ENCODE results near the gene SPINDOC.
A peak's percentile ranks its signal among the peaks of the same experiment; 100 is the strongest.

SPINDOC gene

DNA sequence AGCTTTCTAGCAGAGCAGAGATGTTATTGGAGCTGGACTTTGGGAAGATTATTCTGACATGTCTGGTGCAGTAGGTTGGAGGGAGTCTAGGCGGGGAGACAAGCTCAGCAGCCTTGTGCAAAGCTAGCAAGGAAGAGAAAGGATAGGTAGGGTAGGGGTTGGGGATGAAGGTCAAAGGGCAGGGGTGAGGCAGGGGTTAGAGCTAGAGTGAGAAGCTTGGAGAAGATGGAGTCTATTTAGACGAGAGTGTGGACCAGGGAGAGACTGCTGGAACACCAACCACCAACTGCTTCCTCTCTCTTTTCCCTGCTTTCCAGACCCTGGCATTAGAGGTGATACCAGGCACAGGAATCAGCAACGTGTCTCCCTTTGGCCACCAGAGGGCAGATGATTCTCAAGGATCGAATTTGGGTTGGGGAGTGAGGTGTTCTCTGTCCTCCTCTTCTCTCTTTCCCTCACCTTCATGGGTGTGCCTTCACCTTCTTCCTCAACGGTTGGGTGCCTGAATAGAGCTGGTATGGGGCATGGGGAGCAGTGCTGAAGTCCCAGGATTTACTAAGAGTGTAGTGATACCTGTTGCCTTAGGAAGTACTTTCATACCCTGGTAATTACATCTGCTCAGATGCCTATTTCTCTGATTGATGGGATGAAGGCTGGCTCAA is 23.9 kb downstream of the SPINDOC start:
- DNase-seq (ENCODE audit: insufficient read length, low spot score) (peak; percentile 68), FAIRE-seq (no peak)
- TF ChIP-seq, protein P1, sequence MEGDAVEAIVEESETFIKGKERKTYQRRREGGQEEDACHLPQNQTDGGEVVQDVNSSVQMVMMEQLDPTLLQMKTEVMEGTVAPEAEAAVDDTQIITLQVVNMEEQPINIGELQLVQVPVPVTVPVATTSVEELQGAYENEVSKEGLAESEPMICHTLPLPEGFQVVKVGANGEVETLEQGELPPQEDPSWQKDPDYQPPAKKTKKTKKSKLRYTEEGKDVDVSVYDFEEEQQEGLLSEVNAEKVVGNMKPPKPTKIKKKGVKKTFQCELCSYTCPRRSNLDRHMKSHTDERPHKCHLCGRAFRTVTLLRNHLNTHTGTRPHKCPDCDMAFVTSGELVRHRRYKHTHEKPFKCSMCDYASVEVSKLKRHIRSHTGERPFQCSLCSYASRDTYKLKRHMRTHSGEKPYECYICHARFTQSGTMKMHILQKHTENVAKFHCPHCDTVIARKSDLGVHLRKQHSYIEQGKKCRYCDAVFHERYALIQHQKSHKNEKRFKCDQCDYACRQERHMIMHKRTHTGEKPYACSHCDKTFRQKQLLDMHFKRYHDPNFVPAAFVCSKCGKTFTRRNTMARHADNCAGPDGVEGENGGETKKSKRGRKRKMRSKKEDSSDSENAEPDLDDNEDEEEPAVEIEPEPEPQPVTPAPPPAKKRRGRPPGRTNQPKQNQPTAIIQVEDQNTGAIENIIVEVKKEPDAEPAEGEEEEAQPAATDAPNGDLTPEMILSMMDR (IDR thresholded peaks at IDR 0.05; ENCODE audit: insufficient read depth, missing control alignments), result peak; percentile 93

DNA sequence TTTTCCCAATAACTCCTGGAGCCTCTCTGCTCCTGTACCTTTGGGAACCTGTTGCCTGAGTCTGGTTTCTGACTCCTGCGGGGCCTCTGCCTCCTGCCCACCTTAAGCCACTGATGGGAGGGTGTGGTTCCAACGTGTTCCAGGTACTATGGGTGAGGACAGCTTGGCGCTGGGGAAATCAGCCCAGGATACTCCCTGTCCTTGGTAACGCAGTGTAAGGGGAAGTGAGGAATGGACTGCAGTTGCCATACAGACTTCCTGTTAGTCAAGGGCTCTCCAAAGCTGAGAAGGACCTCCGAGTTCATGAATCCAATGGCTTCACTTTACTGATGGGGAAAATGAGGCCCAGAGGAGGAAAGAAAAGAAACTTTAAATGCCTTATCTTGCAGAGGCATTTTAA is 24.5 kb downstream of the SPINDOC start:
- FAIRE-seq, result no peak
- DNase-seq (ENCODE audit: insufficient read length, low spot score), result no peak
- TF ChIP-seq, protein P1 (IDR thresholded peaks at IDR 0.05; ENCODE audit: insufficient read depth, missing control alignments), result no peak

DNA sequence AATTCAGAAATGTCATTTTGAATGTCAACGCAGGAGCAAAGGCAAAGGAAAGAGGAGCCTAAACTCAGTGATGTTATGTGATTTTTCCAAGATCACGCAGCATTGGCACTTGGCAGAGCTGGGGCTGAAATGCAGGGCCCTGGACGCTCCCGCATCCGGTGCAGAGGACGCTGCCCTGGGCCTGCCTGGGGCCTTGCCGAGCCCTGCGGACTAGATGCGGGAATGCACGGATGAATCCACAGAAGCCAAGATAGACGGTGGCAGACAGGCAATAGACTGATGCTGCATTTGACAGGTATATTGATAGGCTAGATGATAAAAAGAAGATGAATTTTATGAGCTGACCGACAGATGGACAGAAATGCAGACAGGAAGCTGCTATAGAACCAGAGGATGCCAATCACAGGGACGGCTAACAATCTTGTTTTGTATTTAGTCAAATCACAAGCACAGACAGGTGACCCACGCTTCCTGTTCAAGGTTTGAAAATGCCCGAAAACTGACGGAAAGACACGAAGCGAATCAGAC is 25.0 kb downstream of the SPINDOC start:
- FAIRE-seq, result no peak
- DNase-seq (ENCODE audit: insufficient read length, low spot score), result no peak
- TF ChIP-seq, protein P1 (IDR thresholded peaks at IDR 0.05; ENCODE audit: insufficient read depth, missing control alignments), result no peak

DNA sequence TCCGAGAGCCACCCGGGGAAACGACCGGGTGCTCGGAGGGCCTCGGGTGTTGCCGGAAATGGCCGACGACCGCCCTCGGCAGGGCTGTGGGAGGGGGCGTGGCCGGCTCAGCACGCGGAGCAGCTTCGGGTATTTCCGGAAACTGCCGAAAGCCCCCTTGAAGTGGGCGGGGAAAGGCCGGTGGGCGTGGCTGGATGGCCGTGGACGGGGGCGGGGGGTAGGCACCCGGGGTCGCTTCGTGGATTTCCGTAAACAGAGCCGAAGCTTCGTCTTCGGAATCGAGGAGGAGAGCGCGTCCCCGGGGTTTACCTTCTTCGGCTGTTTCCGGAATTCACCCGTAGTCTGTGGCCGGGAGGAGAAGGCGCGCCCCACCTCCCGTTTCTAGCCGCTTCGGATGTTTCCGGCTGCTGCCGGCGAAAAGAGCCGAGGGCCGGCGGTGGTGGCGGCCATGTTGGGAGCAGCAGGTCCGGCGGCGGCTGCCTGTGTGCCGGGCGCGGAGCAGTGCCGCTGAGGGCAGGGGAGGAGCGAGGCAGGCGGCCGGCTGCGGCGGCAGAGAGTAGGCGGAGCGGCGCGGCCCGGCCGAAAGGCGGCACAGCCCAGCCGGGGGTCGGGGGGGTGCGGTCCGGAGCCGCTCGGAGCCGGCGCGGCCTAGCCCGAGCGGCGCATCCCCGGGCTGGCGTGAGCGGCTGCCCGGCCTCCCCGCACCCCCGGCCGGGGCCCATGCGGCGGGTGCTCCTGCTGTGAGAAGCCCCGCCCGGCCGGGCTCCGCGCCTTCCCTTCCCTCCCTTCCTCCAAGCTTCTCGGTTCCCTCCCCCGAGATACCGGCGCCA is 25.6 kb downstream of the SPINDOC start, which contains the start of gene MARK2:
Gene MARK2, plus strand, starts transcription at position 433 of the 830 bp plus-strand sequence. Its CDS starts 397 bp downstream, at position 830.
- DNase-seq (ENCODE audit: insufficient read length, low spot score), result peak; percentile 74
- FAIRE-seq, result no peak

DNA sequence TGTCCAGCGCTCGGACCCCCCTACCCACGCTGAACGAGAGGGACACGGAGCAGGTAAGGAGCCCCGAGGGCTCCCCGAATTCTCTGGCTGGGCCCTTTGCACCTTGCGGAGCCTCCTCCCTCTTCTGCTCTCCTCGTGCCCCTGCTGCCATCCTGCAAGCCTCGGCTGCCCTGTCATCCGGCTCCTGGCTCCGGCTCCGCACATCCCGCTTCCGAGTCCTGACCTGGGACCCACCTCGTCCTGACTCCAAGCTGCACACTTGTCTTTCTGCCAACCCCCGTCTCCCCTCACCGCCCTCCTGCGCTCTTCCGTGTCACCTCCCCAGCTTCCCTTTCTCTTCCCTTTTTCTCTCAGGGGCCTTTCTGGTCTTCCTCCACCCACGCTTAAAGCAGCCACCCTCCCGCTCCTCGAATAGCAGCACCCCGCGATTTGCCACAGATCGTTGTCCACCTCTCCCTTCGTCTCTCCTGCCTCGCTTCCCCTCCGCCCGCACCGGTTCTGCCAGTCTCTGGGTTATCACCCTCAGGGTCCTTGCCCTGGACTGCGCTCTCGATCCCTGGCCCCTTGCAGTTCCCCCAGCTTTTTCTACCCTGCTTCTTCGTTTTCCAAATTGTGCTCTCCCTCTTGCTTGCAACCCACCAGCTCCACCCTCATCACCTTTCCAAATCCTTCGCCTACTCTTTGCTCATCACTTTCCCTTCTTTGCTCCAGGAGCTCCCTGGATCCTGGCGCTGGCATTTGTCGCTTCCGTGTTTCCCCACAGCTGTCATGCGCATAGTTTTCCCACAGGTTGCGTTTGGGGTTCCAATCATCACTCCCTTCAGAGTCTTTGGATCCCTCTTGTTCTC is 26.5 kb downstream of the SPINDOC start:
- DNase-seq (ENCODE audit: insufficient read length, low spot score) (no peak), FAIRE-seq (no peak)
- TF ChIP-seq, protein P1 (IDR thresholded peaks at IDR 0.05; ENCODE audit: insufficient read depth, missing control alignments), result no peak

More for the DNA sequence above, 25.6 kb downstream of the SPINDOC start, which contains the start of gene MARK2:
- TF ChIP-seq, protein P1 (IDR thresholded peaks at IDR 0.05; ENCODE audit: insufficient read depth, missing control alignments), result no peak

DNA sequence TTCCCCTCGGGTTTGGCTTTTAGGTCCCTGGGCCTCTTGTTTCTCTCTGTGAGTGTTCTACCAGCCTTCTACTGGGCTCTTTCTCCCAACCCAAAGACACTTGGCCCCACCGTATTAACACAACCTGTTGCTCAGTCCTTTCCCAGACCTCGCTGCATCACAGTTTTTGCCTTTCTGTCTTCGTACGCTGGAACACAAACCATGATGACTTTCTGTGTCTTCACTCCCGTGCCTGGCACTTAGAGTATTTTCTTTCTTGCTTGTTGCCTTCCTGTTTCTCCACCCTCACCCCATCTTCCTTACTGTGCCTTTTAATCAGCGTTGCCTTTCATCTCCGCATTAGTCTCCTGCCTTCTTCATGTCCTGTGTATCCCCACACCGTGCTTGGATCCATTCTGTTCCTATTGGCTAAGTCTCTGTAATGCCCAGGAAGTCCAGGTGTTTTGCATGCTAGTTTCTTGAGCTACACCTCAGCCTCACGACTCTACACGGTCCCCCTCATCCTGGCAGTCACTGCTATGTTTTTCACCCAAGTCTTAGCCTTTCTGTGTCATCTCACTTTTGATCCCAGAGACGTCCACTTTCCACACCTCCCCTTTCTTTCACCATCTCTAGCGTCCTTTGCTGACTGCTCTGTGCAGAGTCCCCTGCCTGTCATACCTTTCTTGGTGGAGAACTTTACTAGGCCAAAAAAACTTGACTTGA is 27.3 kb downstream of the SPINDOC start:
- TF ChIP-seq, protein P1 (IDR thresholded peaks at IDR 0.05; ENCODE audit: insufficient read depth, missing control alignments), result no peak
- DNase-seq (ENCODE audit: insufficient read length, low spot score), result no peak
- FAIRE-seq, result no peak
